H1 (cell line): Measurements from ENCODE around the gene CFAP157. TPM values are rescaled to one million over a fixed set of nuclear protein-coding genes. Genes with fewer than 3 reads are reported as not detected.

ENCODE experiments used
- KDM4A ChIP-seq: IDR thresholded peaks from one replicate; pipeline ENCODE4 v1.7.1; 2012; ENCODE audit warnings: low read depth, mild to moderate bottlenecking, moderate library complexity, low read length, inconsistent platforms; ENCODE audit not compliant: severe bottlenecking
- RFX5 ChIP-seq: IDR thresholded peaks from 2 replicates; pipeline ENCODE4 v1.6.1; 2011; ENCODE audit warnings: low read depth, low read length, improper control_type of control experiment, borderline replicate concordance
- RNF2 ChIP-seq: fragments of 200-900, 300-1000 bp; sonication (generic); IDR thresholded peaks from 2 replicates; pipeline ENCODE4 v1.7.1; 2016; ENCODE audit warnings: borderline replicate concordance, low read depth, mild to moderate bottlenecking, antibody characterized with exemption, low read length; ENCODE audit not compliant: poor library complexity, severe bottlenecking; ENCODE audit errors: missing control alignments
- SRF ChIP-seq: IDR thresholded peaks from 2 replicates; pipeline ENCODE4 v1.6.1; 2011; ENCODE audit warnings: mild to moderate bottlenecking, low read depth, low read length, moderate library complexity
- YY1 ChIP-seq: IDR thresholded peaks from 2 replicates; pipeline ENCODE4 v1.6.1; 2011; ENCODE audit warnings: low read depth, mild to moderate bottlenecking, low read length
- polyA plus RNA-seq, 7 experiments: library from polyadenylated mRNA; depleted of rRNA in 3 of 7; stranded (reverse) in 5 of 7; unstranded in 2 of 7; fragments of >200 nt in 5 of 7; fragments of 200-250 nt in 2 of 7; gene quantifications; 1 replicate in 5 of 7; 2 replicates in 1 of 7; 4 replicates in 1 of 7; pipeline versions ENCODE4 v1.2.1 to v1.2.3, GENCODE V29; 2011 to 2013; ENCODE audit warnings: missing spikeins in 2 of 7, mixed read lengths in 2 of 7
- total RNA-seq: library from RNA; stranded (reverse); fragmentation: NEBNext Ultra II Directional; extraction: Animal tissue kit (Norgen Biotek cat#: 25700); gene quantifications from 2 replicates; pipeline ENCODE4 v1.2.1, GENCODE V29; 2021

Gene CFAP157
- total and polyA plus RNA-seq, 2 of the 8 experiments (the other 6 are each of a cell fraction or from before 2014, with no cell fraction given), result not detected

DNA sequence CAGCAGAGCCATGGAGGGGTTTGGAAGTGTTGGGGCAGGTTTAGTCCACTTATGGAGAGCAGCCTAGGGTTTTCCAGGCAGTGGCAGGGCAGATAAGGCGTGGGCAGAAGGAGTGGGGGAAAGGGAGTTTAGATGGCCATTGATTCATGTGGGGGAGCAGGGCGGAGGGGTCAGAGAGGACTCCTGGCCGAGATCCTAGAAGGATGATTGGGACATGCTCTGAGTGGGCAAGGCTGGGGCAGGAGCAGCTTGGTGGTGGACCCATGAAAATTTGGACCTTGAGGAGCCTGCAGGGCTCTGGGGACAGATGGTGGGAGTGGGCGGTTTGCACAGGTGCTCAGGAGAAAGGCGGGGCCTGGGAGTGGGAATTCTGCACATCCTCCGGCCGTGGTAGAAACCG, 46.4 kb downstream of the CFAP157 start (continued):
- TF ChIP-seq RFX5 (no peak), YY1 (no peak), KDM4A (no peak), RNF2 (no peak), SRF (no peak)
